Measurements from ENCODE around the gene SEMA3B. TPM values are rescaled to one million over a fixed set of nuclear protein-coding genes. Genes with fewer than 3 reads are reported as not detected.

Gene SEMA3B
- total and polyA plus RNA-seq, 9 of the 15 experiments (the other 6 are each of a cell fraction or from before 2014, with no cell fraction given), result 0.03 to 1.8 (median 0.55) TPM; not detected in 1

GRCh38 chr3:50245831-50246516 is 23.0 kb upstream of the SEMA3B start (continued):
- TF ChIP-seq ETV5 (CRISPR knock-in tag; IDR thresholded peaks at IDR 0.05; ENCODE audit: low read depth) (0 out of 2 replicates have a peak, but pooled peaks have one; percentile 27), ARNT (IDR thresholded peaks at IDR 0.05) (no peak), ZNF740 (CRISPR knock-in tag; IDR thresholded peaks at IDR 0.05) (peak; percentile 99), ZNF740 (tag; IDR thresholded peaks at IDR 0.05) (peak in 1 of 2 experiments; percentile 87; a peak in 2 of 4 replicates), POLR3G (IDR thresholded peaks at IDR 0.05; ENCODE audit: extremely low read depth, insufficient read length, insufficient replicate concordance) (no peak), ZNF23 (CRISPR knock-in tag; IDR thresholded peaks at IDR 0.05) (no peak), TBP (optimal IDR thresholded peaks at IDR 0.05; ENCODE audit: low read depth, low read length) (no peak), MAZ (CRISPR knock-in tag; conservative IDR thresholded peaks at IDR 0.05 in 1 of 2, IDR thresholded peaks at IDR 0.05 in 1 of 2) (peak; percentile 78 to 93), ZNF175 (CRISPR knock-in tag; IDR thresholded peaks at IDR 0.05; ENCODE audit: low read depth) (no peak), CHD4 (IDR thresholded peaks at IDR 0.05; ENCODE audit: insufficient read depth, insufficient replicate concordance, low read depth, low read length, poor library complexity, severe bottlenecking) (no peak), SIN3B (IDR thresholded peaks at IDR 0.05; ENCODE audit: low read depth) (0 out of 2 replicates have a peak, but pooled peaks have one; percentile 10), NR2C2 (CRISPR knock-in tag; IDR thresholded peaks at IDR 0.05) (no peak), NR2C2 (tag; IDR thresholded peaks at IDR 0.05) (no peak), ZBTB1 (CRISPR knock-in tag; IDR thresholded peaks at IDR 0.05; ENCODE audit: borderline replicate concordance, low read depth) (no peak), DEAF1 (CRISPR knock-in tag; IDR thresholded peaks at IDR 0.05) (peak; percentile 73), JUND (IDR thresholded peaks at IDR 0.05; ENCODE audit: borderline replicate concordance, low read depth, low read length) (peak; percentile 23; the same call in 1 of the 2 replicates), JUND (tag; IDR thresholded peaks at IDR 0.05; ENCODE audit: borderline replicate concordance, low read depth, low read length) (no peak; the same call in 2 of the 3 replicates), RCOR1 (IDR thresholded peaks at IDR 0.05; ENCODE audit: borderline replicate concordance in 1 of 2, low read depth in 2 of 2, low read length in 2 of 2) (peak in 1 of 2 experiments; percentile 24; a peak in 1 of 4 replicates), ARHGAP35 (IDR thresholded peaks at IDR 0.05; ENCODE audit: partially characterized antibody) (no peak), DPF2 (IDR thresholded peaks at IDR 0.05) (peak; percentile 48), ZNF609 (CRISPR knock-in tag; IDR thresholded peaks at IDR 0.05; ENCODE audit: borderline replicate concordance) (no peak)
